HCT116 (cell line): Measurements from ENCODE around the gene CDC14A. TPM values are rescaled to one million over a fixed set of nuclear protein-coding genes. Genes with fewer than 3 reads are reported as not detected.

Source experiments
- ATAC-seq: fragments of 200-7000 bp; cut with Tn5 transposase; 2 replicates; pipeline ENCODE4 v1.9.1; 2020; ENCODE audit warnings: mild to moderate bottlenecking, moderate library complexity
- BruUV-seq: library from RNA; stranded (reverse); fragments of 400-500 nt; replicated peaks from 2 replicates; lab custom pipeline; 2021; lab: Mats Ljungman, UMichigan
- CTCF ChIA-PET: fragments of 300-600 bp; sonication (Branson Sonifier 250); formaldehyde crosslinking; loops from one replicate; lab custom pipeline; 2021; ENCODE audit warnings: antibody characterized with exemption; lab: Charles Lee
- POLR2A ChIA-PET: fragments of 300-600, 350-600 bp; sonication (Branson Sonifier 250); formaldehyde crosslinking; loops from one replicate; lab custom pipeline; 2021; ENCODE audit warnings: antibody characterized with exemption; lab: Charles Lee
- RAD21 ChIA-PET, 2 experiments: fragments of 300-600 bp; sonication (Branson Sonifier 250); formaldehyde crosslinking; loops; one replicate each; lab custom pipeline; 2023; ENCODE audit warnings: low total read pairs in 2 of 2; ENCODE audit not compliant: uncharacterized antibody in 2 of 2, unreplicated experiment in 2 of 2, low non-redundant PET in 1 of 2; lab: Charles Lee
- DNase-seq: peaks from one replicate; pipeline ENCODE4 v3.0.0-alpha.2; 2010; ENCODE audit warnings: low read depth, low spot score
- H2AFZ ChIP-seq: fragments of 200-600 bp; shearing (Covaris generic), sonication (generic); 2 replicates; pipeline ENCODE4 v1.6.1; 2017; ENCODE audit warnings: low read depth, mixed run types, mixed read lengths, antibody characterized with exemption, low read length; ENCODE audit not compliant: poor library complexity, severe bottlenecking
- H3K27ac ChIP-seq: 2 replicates; pipeline ENCODE4 v1.5.1; 2012; ENCODE audit warnings: low read depth, low read length
- H3K27me3 ChIP-seq: fragments of 200-600 bp; sonication (generic); 2 replicates; pipeline ENCODE4 v1.6.1; 2016; ENCODE audit warnings: mixed run types, low read length, mixed read lengths; ENCODE audit not compliant: insufficient read depth
- H3K36me3 ChIP-seq, 2 experiments: fragments of 200-500 bp in 1 of 2; fragments of 200-600 bp in 1 of 2; sonication (Bioruptor generic) in 1 of 2; sonication (generic) in 1 of 2; 2 replicates each; pipeline versions ENCODE4 v1.5.1 to v1.6.1; 2014 to 2016; ENCODE audit warnings: low read length in 2 of 2, inconsistent platforms in 1 of 2, mixed read lengths in 1 of 2, mixed run types in 1 of 2; ENCODE audit not compliant: insufficient read depth in 2 of 2, control insufficient read depth in 1 of 2
- H3K4me1 ChIP-seq, 2 experiments: fragments of 200-600 bp in 1 of 2; sonication (generic) in 1 of 2; 2 replicates each; pipeline versions ENCODE4 v1.5.1 to v1.6.1; 2012 to 2017; ENCODE audit warnings: low read length in 2 of 2, inconsistent platforms in 1 of 2, mild to moderate bottlenecking in 1 of 2, mixed read lengths in 1 of 2, mixed run types in 1 of 2, moderate library complexity in 1 of 2; ENCODE audit not compliant: insufficient read depth in 2 of 2, control insufficient read depth in 1 of 2
- H3K4me2 ChIP-seq: fragments of 200-600 bp; sonication (generic); 2 replicates; pipeline ENCODE4 v1.6.1; 2017; ENCODE audit warnings: mixed run types, low read length, mixed read lengths
- H3K4me3 ChIP-seq, 2 experiments: fragments of 200-600 bp in 1 of 2; sonication (generic) in 1 of 2; replicated peaks in 1 of 2; 2 replicates each; pipeline ENCODE4 v1.5.1; 2011 to 2016; ENCODE audit warnings: low read length in 2 of 2, control low read depth in 1 of 2, low read depth in 1 of 2, mild to moderate bottlenecking in 1 of 2, mixed read lengths in 1 of 2, mixed run types in 1 of 2
- H3K79me2 ChIP-seq: fragments of 200-600 bp; sonication (generic); 2 replicates; pipeline ENCODE4 v1.6.1; 2017; ENCODE audit warnings: mild to moderate bottlenecking, mixed run types, low read length, moderate library complexity, mixed read lengths; ENCODE audit not compliant: insufficient read depth
- H3K9ac ChIP-seq: fragments of 200-600 bp; sonication (generic); 2 replicates; pipeline ENCODE4 v1.6.1; 2016; ENCODE audit warnings: low read length, mixed read lengths
- H3K9me2 ChIP-seq: fragments of 200-600 bp; sonication (generic), shearing (Covaris generic); 2 replicates; pipeline ENCODE4 v1.6.1; 2017; ENCODE audit warnings: mixed run types, mild to moderate bottlenecking, moderate library complexity; ENCODE audit not compliant: insufficient read depth
- H3K9me3 ChIP-seq, 2 experiments: fragments of 200-500 bp in 1 of 2; fragments of 200-600 bp in 1 of 2; sonication (Bioruptor generic) in 1 of 2; sonication (generic) in 1 of 2; 2 replicates each; pipeline ENCODE4 v1.6.1; 2014 to 2017; ENCODE audit warnings: low read length in 2 of 2, mixed read lengths in 2 of 2, inconsistent platforms in 1 of 2, low read depth in 1 of 2, mild to moderate bottlenecking in 1 of 2, mixed run types in 1 of 2, moderate library complexity in 1 of 2; ENCODE audit not compliant: control insufficient read depth in 1 of 2, insufficient read depth in 1 of 2
- H4K20me1 ChIP-seq: fragments of 200-600 bp; sonication (generic), shearing (Covaris generic); 2 replicates; pipeline ENCODE4 v1.6.1; 2017; ENCODE audit warnings: mixed run types, mild to moderate bottlenecking, moderate library complexity; ENCODE audit not compliant: insufficient read depth
- CBX3 ChIP-seq: IDR thresholded peaks from 2 replicates; pipeline ENCODE4 v1.6.1; 2012; ENCODE audit warnings: low read depth
- CEBPB ChIP-seq: IDR thresholded peaks from 2 replicates; pipeline ENCODE4 v1.6.1; 2012; ENCODE audit warnings: low read depth
- CTCF ChIP-seq, 3 experiments: fragments of 200-600 bp in 1 of 3; sonication (generic) in 1 of 3; IDR thresholded peaks in 2 of 3; conservative IDR thresholded peaks in 1 of 3; 2 replicates each; pipeline ENCODE4 v1.5.1; 2012 to 2017; ENCODE audit warnings: low read depth in 2 of 3, low read length in 2 of 3, antibody characterized with exemption in 1 of 3, borderline replicate concordance in 1 of 3, control low read depth in 1 of 3, mild to moderate bottlenecking in 1 of 3, mixed read lengths in 1 of 3, mixed run types in 1 of 3, moderate library complexity in 1 of 3; ENCODE audit not compliant: insufficient read depth in 1 of 3
- EGR1 ChIP-seq: IDR thresholded peaks from 2 replicates; pipeline ENCODE4 v1.6.1; 2012; ENCODE audit warnings: low read depth
- ELF1 ChIP-seq: IDR thresholded peaks from 2 replicates; pipeline ENCODE4 v1.6.1; 2012; ENCODE audit warnings: low read depth, borderline replicate concordance
- EZH2 ChIP-seq: fragments of 200-600 bp; sonication (generic); IDR thresholded peaks from 2 replicates; pipeline ENCODE4 v1.6.1; 2017; ENCODE audit warnings: antibody characterized with exemption, mixed run types
- MAX ChIP-seq: IDR thresholded peaks from 2 replicates; pipeline ENCODE4 v1.6.1; 2012
- POLR2AphosphoS5 ChIP-seq: IDR thresholded peaks from 2 replicates; pipeline ENCODE4 v1.6.1; 2011; ENCODE audit warnings: mild to moderate bottlenecking, low read depth, low read length, moderate library complexity
- RAD21 ChIP-seq: IDR thresholded peaks from 2 replicates; pipeline ENCODE4 v1.6.1; 2012; ENCODE audit warnings: low read depth, mild to moderate bottlenecking
- SIN3A ChIP-seq: IDR thresholded peaks from 2 replicates; pipeline ENCODE4 v1.6.1; 2012; ENCODE audit warnings: low read depth
- SRF ChIP-seq: IDR thresholded peaks from 2 replicates; pipeline ENCODE4 v1.6.1; 2012; ENCODE audit warnings: low read depth
- TCF7L2 ChIP-seq: IDR thresholded peaks from 2 replicates; pipeline ENCODE4 v1.7.0; 2011; ENCODE audit warnings: borderline replicate concordance, inconsistent platforms; ENCODE audit not compliant: insufficient read depth, insufficient read length; ENCODE audit errors: extremely low read depth
- YY1 ChIP-seq: IDR thresholded peaks from 2 replicates; pipeline ENCODE4 v1.6.1; 2011; ENCODE audit warnings: low read length, low read depth, moderate library complexity, mild to moderate bottlenecking; ENCODE audit not compliant: insufficient replicate concordance; ENCODE audit errors: extremely low read depth
- ZFX ChIP-seq: fragments of 450-650 bp; IDR thresholded peaks from 2 replicates; pipeline ENCODE4 v1.6.1; 2017
- ZNF274 ChIP-seq: fragments of 200-500 bp; sonication (Bioruptor generic); IDR thresholded peaks from 2 replicates; pipeline ENCODE4 v1.6.1; 2014; ENCODE audit warnings: mild to moderate bottlenecking, low read depth, low read length, inconsistent platforms
- intact Hi-C: fragments of 100-400 bp; cut with micrococcal nuclease; formaldehyde crosslinking; loops from 2 replicates; pipeline ENCODE4 v1.10.0; 2022
- total RNA-seq: library from RNA; stranded (reverse); gene quantifications from one replicate; pipeline ENCODE4 v1.2.1, GENCODE V29; 2021; ENCODE audit not compliant: unreplicated experiment

CDC14A gene
- total RNA-seq, 1 experiment from 2014 or later = 5.1 TPM

- no peaks in the 10 kb centered on the region for H3K9me2 ChIP-seq
- no peaks in the 10 kb centered on the region for H3K4me1 ChIP-seq
- no peaks in the 10 kb centered on the region for H3K36me3 ChIP-seq
- no peak overlapping the region for H3K9ac ChIP-seq
- H4K20me1 ChIP-seq = no peaks in the 10 kb centered on the region
- H3K9me3 ChIP-seq = no peaks in the 10 kb centered on the region
- H2AFZ ChIP-seq = no peak overlapping the region
- ChIA-PET POLR2A (no interaction called here), RAD21 (no interaction called here), CTCF (interaction anchor here (1.4 kb wide), 1 partner anchor 47 kb away, joined by 3 read pairs; no protein-coding TSS in a partner anchor)
- H3K4me2 ChIP-seq = no peak overlapping the region
- ATAC-seq = no peak
- DNase-seq = no peak
- H3K27me3 ChIP-seq = no peaks in the 10 kb centered on the region
- TF ChIP-seq CBX3 (no peak), ELF1 (no peak), SRF (no peak), EGR1 (no peak), SIN3A (no peak), CTCF (IDR thresholded peaks at IDR 0.05 in 2 of 3, conservative IDR thresholded peaks at IDR 0.05 in 1 of 3; ENCODE audit: borderline replicate concordance in 1 of 3, insufficient read depth in 1 of 3, low read depth in 2 of 3, low read length in 2 of 3) (no peak), ZNF274 (no peak), YY1 (no peak), TCF7L2 (no peak), CEBPB (no peak), POLR2AphosphoS5 (no peak), MAX (no peak), RAD21 (no peak), ZFX (no peak), EZH2 (no peak)
- no peak overlapping the region for H3K4me3 ChIP-seq
- no peak overlapping the region for H3K27ac ChIP-seq
- intact Hi-C loops = no loop called here
- no TSS peak for BruUV-seq
- H3K79me2 ChIP-seq = no peaks in the 10 kb centered on the region
Measured at GRCh38 chr1:100502052-100502792, 149.9 kb downstream of the CDC14A start.
